PC-9 (cell line): ENCODE measurements around the gene ROPN1B. TPM values are rescaled to one million over a fixed set of nuclear protein-coding genes. Genes with fewer than 3 reads are reported as not detected.

Experiments used
- BruUV-seq: library from RNA; stranded (reverse); fragments of 400-500 nt; replicated peaks from 2 replicates; lab custom pipeline; 2021; lab: Mats Ljungman, UMichigan
- CTCF ChIA-PET: fragments of 300-600 bp; sonication (Branson Sonifier 250); formaldehyde crosslinking; loops from one replicate; lab custom pipeline; 2022; ENCODE audit warnings: antibody characterized with exemption; lab: Charles Lee
- POLR2A ChIA-PET: fragments of 300-600 bp; sonication (Branson Sonifier 250); formaldehyde crosslinking; loops from one replicate; lab custom pipeline; 2022; ENCODE audit warnings: antibody characterized with exemption; ENCODE audit not compliant: unreplicated experiment; lab: Charles Lee
- DNase-seq, 2 experiments: peaks; one replicate each; pipeline versions ENCODE4 v3.0.0 to v3.0.0-alpha.2; 2015 to 2022; ENCODE audit warnings: mixed read lengths in 1 of 2
- H2AFZ ChIP-seq: fragments of 200-600 bp; sonication (generic); 2 replicates; pipeline ENCODE4 v1.8.1; 2017; ENCODE audit warnings: antibody characterized with exemption
- H3F3A ChIP-seq: fragments of 200-600 bp; sonication (generic); 2 replicates; pipeline ENCODE4 v1.8.1; 2017; ENCODE audit warnings: antibody characterized with exemption, mild to moderate bottlenecking, low read depth; ENCODE audit not compliant: insufficient read depth
- H3K27ac ChIP-seq: fragments of 200-600 bp; sonication (generic); 2 replicates; pipeline ENCODE4 v1.6.1; 2016; ENCODE audit warnings: mixed run types
- H3K27me3 ChIP-seq: fragments of 200-600 bp; sonication (generic); 2 replicates; pipeline ENCODE4 v1.6.1; 2016; ENCODE audit warnings: low read depth, mixed run types; ENCODE audit not compliant: insufficient read depth
- H3K36me3 ChIP-seq: fragments of 200-600 bp; sonication (generic); 2 replicates; pipeline ENCODE4 v1.6.1; 2016; ENCODE audit warnings: low read depth, mixed run types
- H3K4me1 ChIP-seq: fragments of 200-600 bp; sonication (generic); replicated peaks from 2 replicates; pipeline ENCODE4 v1.6.1; 2016; ENCODE audit warnings: mixed run types; ENCODE audit not compliant: insufficient read depth
- H3K4me2 ChIP-seq: fragments of 200-600 bp; sonication (generic); 2 replicates; pipeline ENCODE4 v1.6.1; 2017; ENCODE audit warnings: mixed run types
- H3K4me3 ChIP-seq: fragments of 200-600 bp; sonication (generic); 2 replicates; pipeline ENCODE4 v1.6.1; 2016; ENCODE audit warnings: mixed run types
- H3K79me2 ChIP-seq: fragments of 200-600 bp; sonication (generic); 2 replicates; pipeline ENCODE4 v1.6.1; 2017; ENCODE audit warnings: low read depth, mixed run types
- H3K9me2 ChIP-seq: fragments of 200-600 bp; sonication (generic); 2 replicates; pipeline ENCODE4 v1.8.1; 2017; ENCODE audit warnings: mild to moderate bottlenecking; ENCODE audit not compliant: insufficient read depth
- H3K9me3 ChIP-seq: fragments of 200-600 bp; sonication (generic); 2 replicates; pipeline ENCODE4 v1.8.1; 2016; ENCODE audit warnings: low read depth; ENCODE audit not compliant: insufficient read depth
- H4K20me1 ChIP-seq: fragments of 200-600 bp; sonication (generic); 2 replicates; pipeline ENCODE4 v1.8.1; 2017; ENCODE audit not compliant: insufficient read depth
- CTCF ChIP-seq: fragments of 200-600 bp; sonication (generic); conservative IDR thresholded peaks from 2 replicates; pipeline ENCODE4 v1.6.1; 2017; ENCODE audit warnings: mixed run types, antibody characterized with exemption, mild to moderate bottlenecking, moderate library complexity
- EZH2 ChIP-seq: fragments of 200-600 bp; sonication (generic); IDR thresholded peaks from 2 replicates; pipeline ENCODE4 v1.8.0; 2017; ENCODE audit warnings: antibody characterized with exemption, low read depth
- intact Hi-C: fragments of 100-400 bp; cut with micrococcal nuclease; formaldehyde crosslinking; loops from one replicate; pipeline ENCODE4 v1.10.0; 2022; ENCODE audit not compliant: unreplicated experiment
- total RNA-seq: library from RNA; stranded (reverse); gene quantifications from 2 replicates; pipeline ENCODE4 v1.2.3, GENCODE V29; 2021

ROPN1B gene
- total RNA-seq, 1 experiment from 2014 or later = 0.85 TPM

DNA sequence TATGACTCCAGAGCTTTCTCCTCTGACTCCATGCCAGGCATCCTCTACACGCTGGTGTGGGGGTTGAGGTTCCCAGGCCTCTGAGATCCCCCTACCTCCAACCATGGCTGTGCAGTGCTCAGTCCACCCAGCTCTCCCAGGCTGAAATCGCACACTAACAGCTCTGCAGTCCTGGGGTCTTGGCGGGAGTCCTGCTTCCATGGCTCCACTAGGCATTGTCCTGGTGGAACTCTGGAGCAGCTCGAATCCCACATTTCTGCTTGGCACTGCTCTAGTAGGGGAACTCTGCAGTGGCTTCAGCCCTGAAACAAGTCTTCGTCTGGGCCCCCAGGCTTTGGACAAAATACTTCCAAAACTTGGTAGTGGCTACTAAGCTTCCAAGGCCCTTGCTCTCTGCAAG, 50.7 kb downstream of the ROPN1B start:
- Histone ChIP-seq H3K27me3 (no peaks in the 10 kb centered on the region), H3K4me3 (no peak overlapping the region), H3K9me3 (no peaks in the 10 kb centered on the region), H3K36me3 (no peaks in the 10 kb centered on the region), H3K79me2 (no peaks in the 10 kb centered on the region), H3K4me1 (no peaks in the 10 kb centered on the region), H3K27ac (no peak overlapping the region), H2AFZ (no peak overlapping the region), H3K4me2 (no peak overlapping the region), H3F3A (no peaks in the 10 kb centered on the region), H4K20me1 (no peaks in the 10 kb centered on the region), H3K9me2 (no peaks in the 10 kb centered on the region)
- TF ChIP-seq CTCF (no peak), EZH2 (no peak)
- BruUV-seq = no TSS peak
- CTCF ChIA-PET = no interaction called here
- intact Hi-C loops = no loop called here
- POLR2A ChIA-PET = no interaction called here
- no peak for DNase-seq

- H3K9me2 ChIP-seq = no peaks in the 10 kb centered on the region
- no peak for TF ChIP-seq EZH2
- no peak for TF ChIP-seq CTCF
- no peaks in the 10 kb centered on the region for H3K36me3 ChIP-seq
- no TSS peak for BruUV-seq
- H3K9me3 ChIP-seq = no peaks in the 10 kb centered on the region
- no peaks in the 10 kb centered on the region for H4K20me1 ChIP-seq
- no peak overlapping the region for H3K4me3 ChIP-seq
- no peaks in the 10 kb centered on the region for H3K4me1 ChIP-seq
- no peak overlapping the region for H3K4me2 ChIP-seq
- H2AFZ ChIP-seq = no peak overlapping the region
- H3F3A ChIP-seq = no peaks in the 10 kb centered on the region
- CTCF ChIA-PET = no interaction called here
- no peak overlapping the region for H3K27ac ChIP-seq
- H3K79me2 ChIP-seq = no peaks in the 10 kb centered on the region
- H3K27me3 ChIP-seq = no peaks in the 10 kb centered on the region
- intact Hi-C loops = no loop called here
- DNase-seq = no peak
- POLR2A ChIA-PET = no interaction called here
These were observed 52.2 kb downstream of the ROPN1B start for GRCh38 chr3:126021224-126021623.

DNA sequence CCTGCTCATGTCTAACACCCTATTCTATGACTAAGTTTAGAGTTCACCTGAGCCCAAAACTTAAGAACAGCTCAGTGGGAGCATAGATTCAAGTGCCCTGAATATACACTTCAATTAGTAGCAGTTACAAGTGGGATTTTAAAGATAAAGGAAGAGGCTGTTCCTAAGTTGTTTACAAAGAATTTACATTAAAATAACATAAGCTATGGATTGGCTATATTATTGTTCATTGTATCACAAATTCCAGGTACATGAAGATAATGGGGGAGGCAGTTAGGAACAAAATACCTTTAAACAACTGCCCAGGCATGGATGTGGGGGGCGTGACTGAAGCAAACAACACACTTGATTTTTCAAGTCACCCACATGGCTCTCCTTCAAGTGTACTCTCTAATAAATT, 52.7 kb downstream of the ROPN1B start:
- no peaks in the 10 kb centered on the region for H4K20me1 ChIP-seq
- no peak for DNase-seq
- H3K4me3 ChIP-seq = no peak overlapping the region
- H3K27ac ChIP-seq = no peak overlapping the region
- no TSS peak for BruUV-seq
- intact Hi-C loops = no loop called here
- H3K9me3 ChIP-seq = no peaks in the 10 kb centered on the region
- H3K27me3 ChIP-seq = no peaks in the 10 kb centered on the region
- H3K4me2 ChIP-seq = no peak overlapping the region
- no peaks in the 10 kb centered on the region for H3F3A ChIP-seq
- no peaks in the 10 kb centered on the region for H3K79me2 ChIP-seq
- no peaks in the 10 kb centered on the region for H3K4me1 ChIP-seq
- ChIA-PET POLR2A (no interaction called here), CTCF (no interaction called here)
- no peak overlapping the region for H2AFZ ChIP-seq
- no peaks in the 10 kb centered on the region for H3K36me3 ChIP-seq
- no peak for TF ChIP-seq EZH2
- TF ChIP-seq CTCF = no peak
- H3K9me2 ChIP-seq = no peaks in the 10 kb centered on the region
